Panc1 (cell line): ENCODE measurements around the gene SLC16A7. TPM values are rescaled to one million over a fixed set of nuclear protein-coding genes. Genes with fewer than 3 reads are reported as not detected.

Source experiments
- ATAC-seq: fragments of 200-7000 bp; cut with Tn5 transposase; 2 replicates; pipeline ENCODE4 v1.9.1; 2020; ENCODE audit warnings: mild to moderate bottlenecking, moderate library complexity
- BruUV-seq: library from RNA; stranded (reverse); fragments of 400-500 nt; replicated peaks from 2 replicates; lab custom pipeline; 2021; lab: Mats Ljungman, UMichigan
- CTCF ChIA-PET: fragments of 300-600 bp; sonication (Branson Sonifier 250); formaldehyde crosslinking; loops from one replicate; lab custom pipeline; 2022; ENCODE audit warnings: antibody characterized with exemption; lab: Charles Lee
- POLR2A ChIA-PET: fragments of 300-600 bp; sonication (Branson Sonifier 250); formaldehyde crosslinking; loops from one replicate; lab custom pipeline; 2022; ENCODE audit warnings: antibody characterized with exemption; lab: Charles Lee
- DNase-seq: peaks from one replicate; pipeline ENCODE4 v3.0.0-alpha.2; 2010; ENCODE audit warnings: low read depth, low spot score
- H3K27ac ChIP-seq: 2 replicates; pipeline ENCODE4 v1.5.1; 2011; ENCODE audit warnings: mild to moderate bottlenecking, low read length, inconsistent platforms
- H3K27me3 ChIP-seq: fragments of 200-500 bp; sonication (Bioruptor generic); 2 replicates; pipeline ENCODE4 v1.6.0; 2014; ENCODE audit warnings: low read length, inconsistent platforms; ENCODE audit not compliant: control insufficient read depth, insufficient read depth
- H3K36me3 ChIP-seq: fragments of 200-500 bp; sonication (Bioruptor generic); 2 replicates; pipeline ENCODE4 v1.5.1; 2014; ENCODE audit warnings: inconsistent platforms, mild to moderate bottlenecking, low read length, moderate library complexity; ENCODE audit not compliant: control insufficient read depth, insufficient read depth
- H3K4me1 ChIP-seq: 2 replicates; pipeline ENCODE4 v1.5.1; 2011; ENCODE audit warnings: inconsistent platforms, mild to moderate bottlenecking, low read length, moderate library complexity; ENCODE audit not compliant: control insufficient read depth, insufficient read depth
- H3K4me3 ChIP-seq, 2 experiments: 2 replicates each; pipeline ENCODE4 v1.5.1; 2011 to 2012; ENCODE audit warnings: low read depth in 2 of 2, low read length in 2 of 2, mild to moderate bottlenecking in 2 of 2, inconsistent platforms in 1 of 2, moderate library complexity in 1 of 2
- H3K9me3 ChIP-seq: fragments of 200-500 bp; sonication (Bioruptor generic); 2 replicates; pipeline ENCODE4 v1.5.1; 2014; ENCODE audit warnings: low read depth, mild to moderate bottlenecking, inconsistent platforms, low read length, moderate library complexity; ENCODE audit not compliant: control insufficient read depth, insufficient read depth
- CTCF ChIP-seq: fragments of 450-650 bp; IDR thresholded peaks from 2 replicates; pipeline ENCODE4 v1.5.1; 2017; ENCODE audit warnings: mild to moderate bottlenecking
- POLR2AphosphoS5 ChIP-seq: IDR thresholded peaks from 2 replicates; pipeline ENCODE4 v1.6.1; 2012; ENCODE audit warnings: mild to moderate bottlenecking, low read depth, low read length, moderate library complexity
- SIN3A ChIP-seq: IDR thresholded peaks from 2 replicates; pipeline ENCODE4 v1.6.1; 2012; ENCODE audit warnings: low read depth, mild to moderate bottlenecking, low read length, moderate library complexity, borderline replicate concordance; ENCODE audit not compliant: insufficient read depth
- TCF7L2 ChIP-seq: IDR thresholded peaks from 2 replicates; pipeline ENCODE4 v1.6.1; 2011; ENCODE audit warnings: mild to moderate bottlenecking, low read depth, low read length, inconsistent platforms
- in situ Hi-C: cut with HindIII; loops from 2 replicates; pipeline ENCODE4 v1.10.0; 2016; ENCODE audit warnings: low sequenced_read_pairs, low pct_unique_long_range_greater_than_20kb
- intact Hi-C: fragments of 100-400 bp; cut with micrococcal nuclease; formaldehyde crosslinking; loops from one replicate; pipeline ENCODE4 v1.10.0; 2022; ENCODE audit not compliant: unreplicated experiment
- total RNA-seq: library from RNA; stranded (reverse); gene quantifications from one replicate; pipeline ENCODE4 v1.2.1, GENCODE V29; 2021; ENCODE audit not compliant: unreplicated experiment
- TF ChIP-seq, protein P1 (sequence below), 2 experiments: IDR thresholded peaks; 2 replicates each; pipeline ENCODE4 v1.6.1; 2011 to 2012; ENCODE audit warnings: low read depth in 2 of 2, control low read depth in 1 of 2, low read length in 1 of 2, mild to moderate bottlenecking in 1 of 2, moderate library complexity in 1 of 2; ENCODE audit not compliant: insufficient read depth in 1 of 2

Gene SLC16A7
- total RNA-seq, 1 experiment from 2014 or later, result 0.33 TPM

- no peaks in the 10 kb centered on the region for H3K36me3 ChIP-seq
- no peaks in the 10 kb centered on the region for H3K27me3 ChIP-seq
- TF ChIP-seq SIN3A (no peak), POLR2AphosphoS5 (no peak), CTCF (no peak), TCF7L2 (no peak)
- TF ChIP-seq, protein P1, sequence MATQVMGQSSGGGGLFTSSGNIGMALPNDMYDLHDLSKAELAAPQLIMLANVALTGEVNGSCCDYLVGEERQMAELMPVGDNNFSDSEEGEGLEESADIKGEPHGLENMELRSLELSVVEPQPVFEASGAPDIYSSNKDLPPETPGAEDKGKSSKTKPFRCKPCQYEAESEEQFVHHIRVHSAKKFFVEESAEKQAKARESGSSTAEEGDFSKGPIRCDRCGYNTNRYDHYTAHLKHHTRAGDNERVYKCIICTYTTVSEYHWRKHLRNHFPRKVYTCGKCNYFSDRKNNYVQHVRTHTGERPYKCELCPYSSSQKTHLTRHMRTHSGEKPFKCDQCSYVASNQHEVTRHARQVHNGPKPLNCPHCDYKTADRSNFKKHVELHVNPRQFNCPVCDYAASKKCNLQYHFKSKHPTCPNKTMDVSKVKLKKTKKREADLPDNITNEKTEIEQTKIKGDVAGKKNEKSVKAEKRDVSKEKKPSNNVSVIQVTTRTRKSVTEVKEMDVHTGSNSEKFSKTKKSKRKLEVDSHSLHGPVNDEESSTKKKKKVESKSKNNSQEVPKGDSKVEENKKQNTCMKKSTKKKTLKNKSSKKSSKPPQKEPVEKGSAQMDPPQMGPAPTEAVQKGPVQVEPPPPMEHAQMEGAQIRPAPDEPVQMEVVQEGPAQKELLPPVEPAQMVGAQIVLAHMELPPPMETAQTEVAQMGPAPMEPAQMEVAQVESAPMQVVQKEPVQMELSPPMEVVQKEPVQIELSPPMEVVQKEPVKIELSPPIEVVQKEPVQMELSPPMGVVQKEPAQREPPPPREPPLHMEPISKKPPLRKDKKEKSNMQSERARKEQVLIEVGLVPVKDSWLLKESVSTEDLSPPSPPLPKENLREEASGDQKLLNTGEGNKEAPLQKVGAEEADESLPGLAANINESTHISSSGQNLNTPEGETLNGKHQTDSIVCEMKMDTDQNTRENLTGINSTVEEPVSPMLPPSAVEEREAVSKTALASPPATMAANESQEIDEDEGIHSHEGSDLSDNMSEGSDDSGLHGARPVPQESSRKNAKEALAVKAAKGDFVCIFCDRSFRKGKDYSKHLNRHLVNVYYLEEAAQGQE (IDR thresholded peaks at IDR 0.05; ENCODE audit: insufficient read depth in 1 of 2, low read depth in 2 of 2, low read length in 1 of 2), result no peak
- BruUV-seq, result no TSS peak
- H3K27ac ChIP-seq, result no peak overlapping the region
- ATAC-seq (no peak), DNase-seq (no peak)
- H3K9me3 ChIP-seq, result no peaks in the 10 kb centered on the region
- no peaks in the 10 kb centered on the region for H3K4me1 ChIP-seq
- intact Hi-C loops (no loop called here), in situ Hi-C loops (no loop called here)
- H3K4me3 ChIP-seq, result no peak overlapping the region
- CTCF ChIA-PET, result no interaction called here
- POLR2A ChIA-PET, result no interaction called here
Observed at GRCh38 chr12:59619461-59620240, 23.8 kb downstream of the SLC16A7 start.

DNA sequence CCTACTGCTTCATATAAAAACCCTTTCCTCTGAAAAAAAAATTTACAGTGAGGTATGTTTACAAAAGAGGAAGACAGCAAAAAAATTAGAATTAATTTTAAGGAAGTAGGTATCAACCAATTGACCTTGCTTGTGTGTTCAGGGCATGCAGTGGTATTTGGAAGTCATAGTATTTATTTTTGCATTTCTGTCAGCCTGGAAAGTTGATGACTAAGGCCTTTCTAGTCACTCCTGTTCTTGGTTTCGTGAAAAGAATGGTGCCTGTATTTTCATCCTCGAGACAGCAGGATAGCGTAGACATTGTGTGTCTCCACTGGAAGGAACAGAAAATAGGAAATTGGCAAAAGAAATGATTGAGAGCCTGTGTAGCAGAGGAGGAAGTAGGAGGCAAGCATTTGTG lies 24.5 kb downstream of the SLC16A7 start:
- Histone ChIP-seq H3K27ac (no peak overlapping the region), H3K4me3 (no peak overlapping the region), H3K27me3 (no peaks in the 10 kb centered on the region), H3K4me1 (no peaks in the 10 kb centered on the region), H3K9me3 (no peaks in the 10 kb centered on the region), H3K36me3 (no peaks in the 10 kb centered on the region)
- ChIA-PET POLR2A (no interaction called here), CTCF (interaction anchor here (0.6 kb wide), 1 partner anchor 1398 kb away, joined by 3 read pairs; no protein-coding TSS in a partner anchor)
- no peak for ATAC-seq
- intact Hi-C loops (no loop called here), in situ Hi-C loops (no loop called here)
- BruUV-seq, result no TSS peak
- DNase-seq, result no peak
- TF ChIP-seq, protein P1 (IDR thresholded peaks at IDR 0.05; ENCODE audit: insufficient read depth in 1 of 2, low read depth in 2 of 2, low read length in 1 of 2), result no peak
- no peak for TF ChIP-seq CTCF
- TF ChIP-seq SIN3A, result no peak
- no peak for TF ChIP-seq TCF7L2
- TF ChIP-seq POLR2AphosphoS5, result no peak
